Hepatocyte (in vitro differentiated cells): Measurements from ENCODE around the gene INSR. TPM values are rescaled to one million over a fixed set of nuclear protein-coding genes. Genes with fewer than 3 reads are reported as not detected.

Source experiments
- DNase-seq: peaks from one replicate; pipeline ENCODE4 v3.0.0-alpha.2; 2016; ENCODE audit warnings: low spot score
- H2AFZ ChIP-seq: fragments of 200-600 bp; sonication (generic); 2 replicates; pipeline ENCODE4 v1.6.0; 2016; ENCODE audit warnings: antibody characterized with exemption, mild to moderate bottlenecking
- H3K27ac ChIP-seq: fragments of 200-600 bp; sonication (generic); 2 replicates; pipeline ENCODE4 v1.5.1; 2016; ENCODE audit warnings: mild to moderate bottlenecking
- H3K27me3 ChIP-seq: fragments of 200-600 bp; sonication (generic); 2 replicates; pipeline ENCODE4 v1.6.1; 2016
- H3K36me3 ChIP-seq: fragments of 200-600 bp; sonication (generic); replicated peaks from 2 replicates; pipeline ENCODE4 v1.5.1; 2016; ENCODE audit warnings: low read depth; ENCODE audit not compliant: insufficient read depth
- H3K4me1 ChIP-seq: fragments of 200-600 bp; sonication (generic); 2 replicates; pipeline ENCODE4 v1.5.1; 2016; ENCODE audit warnings: mild to moderate bottlenecking, moderate library complexity; ENCODE audit not compliant: insufficient read depth
- H3K4me2 ChIP-seq: fragments of 200-600 bp; sonication (generic); 2 replicates; pipeline ENCODE4 v1.6.0; 2016
- H3K4me3 ChIP-seq: fragments of 200-600 bp; sonication (generic); 2 replicates; pipeline ENCODE4 v1.5.1; 2016; ENCODE audit warnings: mild to moderate bottlenecking
- H3K79me2 ChIP-seq: fragments of 200-600 bp; sonication (generic); 2 replicates; pipeline ENCODE4 v1.6.0; 2017; ENCODE audit warnings: mild to moderate bottlenecking
- H3K9me2 ChIP-seq: fragments of 200-600 bp; sonication (generic); replicated peaks from 2 replicates; pipeline ENCODE4 v1.6.0; 2017; ENCODE audit warnings: mild to moderate bottlenecking; ENCODE audit not compliant: insufficient read depth
- H3K9me3 ChIP-seq: fragments of 200-600 bp; sonication (generic); 2 replicates; pipeline ENCODE4 v1.5.1; 2016; ENCODE audit warnings: low read depth, mild to moderate bottlenecking
- H4K20me1 ChIP-seq: fragments of 200-600 bp; sonication (generic); 2 replicates; pipeline ENCODE4 v1.6.0; 2016; ENCODE audit warnings: mild to moderate bottlenecking; ENCODE audit not compliant: insufficient read depth, poor library complexity, severe bottlenecking
- EZH2 ChIP-seq: fragments of 200-600 bp; sonication (generic); IDR thresholded peaks from 2 replicates; pipeline ENCODE4 v1.6.1; 2016; ENCODE audit warnings: antibody characterized with exemption, mild to moderate bottlenecking, borderline replicate concordance
- EZH2phosphoT487 ChIP-seq: fragments of 200-600 bp; sonication (generic); IDR thresholded peaks from one replicate; pipeline ENCODE4 v1.6.1; 2018; ENCODE audit warnings: antibody characterized with exemption, mild to moderate bottlenecking, low read depth, moderate library complexity; ENCODE audit not compliant: unreplicated experiment, severe bottlenecking
- WGBS: methylation state at CpG from one replicate; pipeline ENCODE4 v1.1.6; 2016; ENCODE audit warnings: low lambda C conversion rate; ENCODE audit errors: missing lambda C conversion rate; 5-methylcytosine and 5-hydroxymethylcytosine counted together
- polyA plus RNA-seq: library from polyadenylated mRNA; unstranded; fragments of >200 nt; fragmentation: Nextera tagmentation; extraction: Ambion mirVana; gene quantifications from 2 replicates; pipeline ENCODE4 v1.2.1, GENCODE V29; 2016
- total RNA-seq: library from RNA; depleted of rRNA; stranded (reverse); fragments of >200 nt; gene quantifications from 2 replicates; pipeline ENCODE4 v1.2.3, GENCODE V29; 2014
- TF ChIP-seq, protein P1 (sequence below): fragments of 200-600 bp; sonication (generic); IDR thresholded peaks from 2 replicates; pipeline ENCODE4 v1.5.1; 2016; ENCODE audit warnings: antibody characterized with exemption, mild to moderate bottlenecking; ENCODE audit not compliant: poor library complexity

The INSR gene
- total and polyA plus RNA-seq, 2 experiments from 2014 or later = 17.0 to 59.0 TPM

DNA sequence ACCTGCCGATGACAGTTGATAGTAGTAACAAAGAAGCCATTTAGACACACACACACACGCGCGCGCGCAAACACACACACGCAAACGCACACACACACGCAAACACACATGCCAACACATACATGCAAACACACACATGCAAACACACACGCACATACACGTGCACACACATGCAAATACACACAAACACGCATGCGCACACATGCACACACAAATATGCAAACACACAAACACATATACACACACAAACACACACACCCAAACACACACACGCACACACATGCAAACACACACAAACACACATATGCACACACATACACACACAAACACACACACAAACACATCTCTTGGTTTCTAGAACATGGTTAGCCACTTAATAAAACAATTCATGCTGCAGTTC, 174.6 kb downstream of the INSR start:
- 90% methylated on average over 13 of the region's 14 CpGs for WGBS
- no peaks in the 10 kb centered on the region for H3K27me3 ChIP-seq
- H2AFZ ChIP-seq = no peak overlapping the region
- H3K79me2 ChIP-seq = no peaks in the 10 kb centered on the region
- H3K36me3 ChIP-seq = no peaks in the 10 kb centered on the region
- H3K4me2 ChIP-seq = no peak overlapping the region
- no peaks in the 10 kb centered on the region for H3K4me1 ChIP-seq
- H3K9me3 ChIP-seq = no peaks in the 10 kb centered on the region
- DNase-seq = no peak
- H3K9me2 ChIP-seq = no peaks in the 10 kb centered on the region
- H3K27ac ChIP-seq = no peak overlapping the region
- no peak overlapping the region for H3K4me3 ChIP-seq
- TF ChIP-seq EZH2phosphoT487 (no peak), EZH2 (no peak)
- TF ChIP-seq, protein P1, sequence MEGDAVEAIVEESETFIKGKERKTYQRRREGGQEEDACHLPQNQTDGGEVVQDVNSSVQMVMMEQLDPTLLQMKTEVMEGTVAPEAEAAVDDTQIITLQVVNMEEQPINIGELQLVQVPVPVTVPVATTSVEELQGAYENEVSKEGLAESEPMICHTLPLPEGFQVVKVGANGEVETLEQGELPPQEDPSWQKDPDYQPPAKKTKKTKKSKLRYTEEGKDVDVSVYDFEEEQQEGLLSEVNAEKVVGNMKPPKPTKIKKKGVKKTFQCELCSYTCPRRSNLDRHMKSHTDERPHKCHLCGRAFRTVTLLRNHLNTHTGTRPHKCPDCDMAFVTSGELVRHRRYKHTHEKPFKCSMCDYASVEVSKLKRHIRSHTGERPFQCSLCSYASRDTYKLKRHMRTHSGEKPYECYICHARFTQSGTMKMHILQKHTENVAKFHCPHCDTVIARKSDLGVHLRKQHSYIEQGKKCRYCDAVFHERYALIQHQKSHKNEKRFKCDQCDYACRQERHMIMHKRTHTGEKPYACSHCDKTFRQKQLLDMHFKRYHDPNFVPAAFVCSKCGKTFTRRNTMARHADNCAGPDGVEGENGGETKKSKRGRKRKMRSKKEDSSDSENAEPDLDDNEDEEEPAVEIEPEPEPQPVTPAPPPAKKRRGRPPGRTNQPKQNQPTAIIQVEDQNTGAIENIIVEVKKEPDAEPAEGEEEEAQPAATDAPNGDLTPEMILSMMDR = no peak
- no peaks in the 10 kb centered on the region for H4K20me1 ChIP-seq

DNA sequence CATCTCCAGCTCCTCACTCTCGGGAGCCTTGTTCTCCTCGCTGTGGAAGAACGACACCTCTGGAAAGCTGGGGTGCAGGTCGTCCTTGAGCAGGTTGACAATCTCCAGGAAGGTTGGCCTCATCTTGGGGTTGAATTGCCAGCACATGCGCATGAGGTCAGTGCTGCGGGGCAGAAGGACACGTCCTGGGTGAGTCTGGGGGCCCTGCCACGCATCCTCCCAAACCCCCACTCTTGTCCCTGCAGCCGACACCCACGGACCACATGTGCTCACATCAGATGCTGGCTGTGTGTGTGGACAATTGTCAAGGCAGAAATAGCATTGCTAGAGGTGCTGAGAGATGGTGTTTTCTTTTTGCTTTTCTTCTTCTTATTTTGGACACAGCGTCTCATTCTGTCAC, 177.0 kb downstream of the INSR start:
- Histone ChIP-seq H3K27me3 (no peaks in the 10 kb centered on the region), H3K9me3 (no peaks in the 10 kb centered on the region), H3K9me2 (no peaks in the 10 kb centered on the region), H2AFZ (no peak overlapping the region), H3K4me3 (no peak overlapping the region), H3K4me1 (no peaks in the 10 kb centered on the region), H3K79me2 (no peaks in the 10 kb centered on the region), H3K36me3 (no peaks in the 10 kb centered on the region), H3K4me2 (no peak overlapping the region), H4K20me1 (no peaks in the 10 kb centered on the region), H3K27ac (no peak overlapping the region)
- TF ChIP-seq, protein P1 = no peak
- no peak for TF ChIP-seq EZH2phosphoT487
- no peak for TF ChIP-seq EZH2
- DNase-seq = no peak
- 95% methylated on average over 11 of the region's 11 CpGs for WGBS

DNA sequence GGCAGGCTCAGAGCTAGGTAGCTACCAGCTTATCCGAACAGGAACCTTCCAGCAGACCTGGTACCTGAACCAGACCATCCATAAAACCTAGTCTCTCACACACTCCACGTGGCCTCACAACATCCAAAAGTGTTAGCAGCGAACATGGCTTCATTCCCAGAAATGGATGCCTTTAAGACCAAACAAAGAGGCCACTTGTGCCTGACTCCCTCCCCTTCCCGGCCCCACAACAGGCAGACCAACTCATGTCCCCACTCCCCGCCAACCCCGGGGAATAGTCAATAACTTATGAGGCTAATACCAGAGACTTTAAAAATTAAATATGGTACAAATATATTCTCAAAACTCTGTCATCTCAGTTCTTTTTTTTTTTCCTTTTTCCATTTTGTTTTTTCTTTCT, 178.5 kb downstream of the INSR start:
- no peak for DNase-seq
- Histone ChIP-seq H3K4me2 (no peak overlapping the region), H3K9me3 (no peaks in the 10 kb centered on the region), H3K27me3 (no peaks in the 10 kb centered on the region), H2AFZ (no peak overlapping the region), H4K20me1 (no peaks in the 10 kb centered on the region), H3K4me3 (no peak overlapping the region), H3K9me2 (no peaks in the 10 kb centered on the region), H3K36me3 (no peaks in the 10 kb centered on the region), H3K79me2 (no peaks in the 10 kb centered on the region), H3K4me1 (no peaks in the 10 kb centered on the region), H3K27ac (no peak overlapping the region)
- 95% methylated on average over 6 of the region's 6 CpGs for WGBS
- TF ChIP-seq, protein P1 = no peak
- no peak for TF ChIP-seq EZH2phosphoT487
- no peak for TF ChIP-seq EZH2

DNA sequence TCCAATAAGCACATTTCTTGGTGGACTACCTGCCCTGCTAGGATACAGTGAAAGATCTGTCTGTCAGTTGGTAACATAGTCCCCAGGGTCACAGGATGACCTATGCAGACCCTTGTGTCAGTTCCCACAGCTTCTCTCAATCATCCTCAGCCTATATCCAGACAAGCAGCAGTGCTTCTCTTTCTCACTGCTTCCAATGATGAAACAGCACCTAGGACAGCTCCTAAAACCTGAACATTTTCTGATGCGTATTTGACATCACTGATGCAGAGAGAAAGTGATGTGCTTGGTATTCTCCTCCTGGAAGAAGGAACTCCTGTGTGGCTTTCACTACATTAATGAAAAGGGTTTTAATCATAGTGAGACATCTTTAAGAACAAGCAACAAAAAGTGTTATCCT, 181.0 kb downstream of the INSR start:
- H3K27me3 ChIP-seq = no peaks in the 10 kb centered on the region
- no peak overlapping the region for H3K4me3 ChIP-seq
- DNase-seq = no peak
- TF ChIP-seq EZH2 (no peak), EZH2phosphoT487 (no peak)
- TF ChIP-seq, protein P1 = no peak
- no peaks in the 10 kb centered on the region for H3K79me2 ChIP-seq
- H3K27ac ChIP-seq = no peak overlapping the region
- 91% methylated on average over 1 of the region's 1 CpG for WGBS
- no peaks in the 10 kb centered on the region for H4K20me1 ChIP-seq
- no peaks in the 10 kb centered on the region for H3K9me3 ChIP-seq
- no peaks in the 10 kb centered on the region for H3K9me2 ChIP-seq
- no peaks in the 10 kb centered on the region for H3K4me1 ChIP-seq
- no peaks in the 10 kb centered on the region for H3K36me3 ChIP-seq
- H2AFZ ChIP-seq = no peak overlapping the region
- H3K4me2 ChIP-seq = no peak overlapping the region
